Cortex of kidney (tissue), 1 donor: ENCODE measurements around the gene FRMD4B.

Experiments
- DNase-seq: peaks from one replicate; lab custom pipeline; 2025; lab: John Stamatoyannopoulos, UW

The FRMD4B gene

GRCh38 chr3:69174871-69175737 is 210.8 kb downstream of the FRMD4B start:
- DNase-seq = no peak

- no peak for DNase-seq
Observed at GRCh38 chr3:69174445-69174844, 211.4 kb downstream of the FRMD4B start.

GRCh38 chr3:69172058-69172457 is 213.8 kb downstream of the FRMD4B start:
- DNase-seq = no peak

GRCh38 chr3:69166446-69166845 is 219.4 kb downstream of the FRMD4B start:
- DNase-seq = no peak

- no peak for DNase-seq
Observed at GRCh38 chr3:69165744-69166143, 220.1 kb downstream of the FRMD4B start.

- DNase-seq = no peak
Observed at GRCh38 chr3:69164296-69164695, 221.6 kb downstream of the FRMD4B start.

- DNase-seq = no peak
Observed at GRCh38 chr3:69162308-69162980, 223.4 kb downstream of the FRMD4B start.

- DNase-seq = no peak
Observed at GRCh38 chr3:69161587-69162307, 224.1 kb downstream of the FRMD4B start.

GRCh38 chr3:69160525-69160924 is 225.4 kb downstream of the FRMD4B start:
- DNase-seq = no peak

GRCh38 chr3:69160107-69160506 is 225.8 kb downstream of the FRMD4B start:
- no peak for DNase-seq

- DNase-seq = no peak
Observed at GRCh38 chr3:69149586-69149985, 236.3 kb downstream of the FRMD4B start.

- no peak for DNase-seq
Observed at GRCh38 chr3:69145688-69146087, 240.2 kb downstream of the FRMD4B start.

- no peak for DNase-seq
Observed at GRCh38 chr3:69144631-69145245, 241.2 kb downstream of the FRMD4B start.

GRCh38 chr3:69143612-69144011 is 242.3 kb downstream of the FRMD4B start:
- DNase-seq = no peak

- no peak for DNase-seq
Observed at GRCh38 chr3:69142797-69143454, 243.0 kb downstream of the FRMD4B start.

- DNase-seq = no peak
Observed at GRCh38 chr3:69142090-69142489, 243.8 kb downstream of the FRMD4B start.

GRCh38 chr3:69141313-69141712 is 244.6 kb downstream of the FRMD4B start:
- no peak for DNase-seq

- DNase-seq = no peak
Observed at GRCh38 chr3:69137412-69137811, 248.5 kb downstream of the FRMD4B start.

- no peak for DNase-seq
Observed at GRCh38 chr3:69137005-69137404, 248.9 kb downstream of the FRMD4B start.

GRCh38 chr3:69130689-69131088 is 255.2 kb downstream of the FRMD4B start:
- no peak for DNase-seq

- no peak for DNase-seq
Observed at GRCh38 chr3:69129531-69129930, 256.4 kb downstream of the FRMD4B start.

- DNase-seq = no peak
Observed at GRCh38 chr3:69128509-69128908, 257.4 kb downstream of the FRMD4B start.
